ENCODE results near the gene MED25.

MED25 gene

GRCh38 chr19:49874503-49875157 lies 56.5 kb downstream of the MED25 start:
- Histone ChIP-seq H4K8ac (ENCODE audit: low read length) (no peak overlapping the region), H3K4me3 (ENCODE audit: insufficient read depth in 1 of 2, low read depth in 1 of 2, low read length in 2 of 2) (peak overlapping the region in 1 of 2 experiments; percentile 99)
- no peak for DNase-seq

GRCh38 chr19:49875177-49875576 lies 57.1 kb downstream of the MED25 start:
- Histone ChIP-seq H3K9me3 (ENCODE audit: control insufficient read depth, low read length) (no peaks in the 10 kb centered on the region), H2BK5ac (ENCODE audit: low read depth, low read length, poor library complexity, severe bottlenecking) (no peak overlapping the region), H3K23ac (ENCODE audit: low read length in 2 of 2) (no peak overlapping the region), H3K36me3 (ENCODE audit: control insufficient read depth in 1 of 2, insufficient read depth in 2 of 2, low read depth in 1 of 2, low read length in 2 of 2) (peaks cover 46 to 57% of the 10 kb centered on the region in 2 experiments), H3K14ac (ENCODE audit: low read length in 2 of 2) (no peak overlapping the region), H3K18ac (ENCODE audit: low read depth in 1 of 2, low read length in 2 of 2) (no peak overlapping the region), H2BK15ac (ENCODE audit: low read depth, poor library complexity, severe bottlenecking) (no peak overlapping the region), H3K27ac (ENCODE audit: low read length, poor library complexity, severe bottlenecking) (no peak overlapping the region), H3K4me3 (ENCODE audit: insufficient read depth in 1 of 2, low read depth in 1 of 2, low read length in 2 of 2) (peak overlapping the region; percentile 92 to 99), H3K4me2 (ENCODE audit: low read length, poor library complexity, severe bottlenecking) (peak overlapping the region; percentile 82), H4K8ac (ENCODE audit: low read length) (peak overlapping the region; percentile 96), H3K4ac (ENCODE audit: low read depth in 1 of 2, low read length in 2 of 2) (peak overlapping the region in 1 of 2 experiments; percentile 47), H2BK120ac (ENCODE audit: low read depth, low read length) (no peak overlapping the region), H4K91ac (ENCODE audit: low read length) (no peak overlapping the region), H3K79me1 (replicated peaks; ENCODE audit: low read length, poor library complexity, severe bottlenecking) (peaks cover 41% of the 10 kb centered on the region), H3K4me1 (ENCODE audit: control insufficient read depth, insufficient read depth, low read depth, low read length) (peaks cover 40% of the 10 kb centered on the region), H2AK5ac (ENCODE audit: low read length, severe bottlenecking) (peak overlapping the region; percentile 35), H2AFZ (ENCODE audit: low read depth, low read length) (no peak overlapping the region), H3K27me3 (ENCODE audit: control insufficient read depth in 1 of 2, insufficient read depth in 1 of 2, low read length in 2 of 2) (no peaks in the 10 kb centered on the region), H3K9ac (ENCODE audit: low read length) (peak overlapping the region; percentile 100), H2BK12ac (ENCODE audit: low read length in 2 of 2) (no peak overlapping the region)
- no peak for DNase-seq
- WGBS: 90% methylated on average over 4 of the region's 4 CpGs

More at GRCh38 chr19:49874503-49875157, 56.5 kb downstream of the MED25 start:
- Histone ChIP-seq H3K79me1 (replicated peaks; ENCODE audit: low read length, poor library complexity, severe bottlenecking) (peaks cover 39% of the 10 kb centered on the region), H3K4ac (ENCODE audit: low read depth in 1 of 2, low read length in 2 of 2) (no peak overlapping the region), H3K14ac (ENCODE audit: low read length in 2 of 2) (no peak overlapping the region), H2BK12ac (ENCODE audit: low read length in 2 of 2) (peak overlapping the region in 1 of 2 experiments; percentile 64), H4K91ac (ENCODE audit: low read length) (peak overlapping the region; percentile 34), H3K4me2 (ENCODE audit: low read length, poor library complexity, severe bottlenecking) (peak overlapping the region; percentile 82), H3K36me3 (ENCODE audit: control insufficient read depth in 1 of 2, insufficient read depth in 2 of 2, low read depth in 1 of 2, low read length in 2 of 2) (peaks cover 41 to 56% of the 10 kb centered on the region in 2 experiments), H2BK5ac (ENCODE audit: low read depth, low read length, poor library complexity, severe bottlenecking) (no peak overlapping the region), H3K23ac (ENCODE audit: low read length in 2 of 2) (no peak overlapping the region), H2AFZ (ENCODE audit: low read depth, low read length) (no peak overlapping the region), H3K18ac (ENCODE audit: low read depth in 1 of 2, low read length in 2 of 2) (no peak overlapping the region), H3K9ac (ENCODE audit: low read length) (peak overlapping the region; percentile 100), H3K27ac (ENCODE audit: low read length, poor library complexity, severe bottlenecking) (no peak overlapping the region), H3K27me3 (ENCODE audit: control insufficient read depth in 1 of 2, insufficient read depth in 1 of 2, low read length in 2 of 2) (no peaks in the 10 kb centered on the region), H3K9me3 (ENCODE audit: control insufficient read depth, low read length) (no peaks in the 10 kb centered on the region), H2AK5ac (ENCODE audit: low read length, severe bottlenecking) (peak overlapping the region; percentile 35), H3K4me1 (ENCODE audit: control insufficient read depth, insufficient read depth, low read depth, low read length) (peaks cover 43% of the 10 kb centered on the region), H2BK120ac (ENCODE audit: low read depth, low read length) (no peak overlapping the region), H2BK15ac (ENCODE audit: low read depth, poor library complexity, severe bottlenecking) (no peak overlapping the region)
- 97% methylated on average over 11 of the region's 11 CpGs for WGBS

GRCh38 chr19:49875857-49876421 lies 57.9 kb downstream of the MED25 start:
- Histone ChIP-seq H3K4ac (ENCODE audit: low read depth in 1 of 2, low read length in 2 of 2) (peak overlapping the region; percentile 100), H4K8ac (ENCODE audit: low read length) (peak overlapping the region; percentile 96), H3K9me3 (ENCODE audit: control insufficient read depth, low read length) (no peaks in the 10 kb centered on the region), H3K27ac (ENCODE audit: low read length, poor library complexity, severe bottlenecking) (peak overlapping the region; percentile 98), H2BK5ac (ENCODE audit: low read depth, low read length, poor library complexity, severe bottlenecking) (peak overlapping the region; percentile 98), H3K4me1 (ENCODE audit: control insufficient read depth, insufficient read depth, low read depth, low read length) (peaks cover 34% of the 10 kb centered on the region), H2BK15ac (ENCODE audit: low read depth, poor library complexity, severe bottlenecking) (peak overlapping the region; percentile 99), H3K27me3 (ENCODE audit: control insufficient read depth in 1 of 2, insufficient read depth in 1 of 2, low read length in 2 of 2) (no peaks in the 10 kb centered on the region), H3K36me3 (ENCODE audit: control insufficient read depth in 1 of 2, insufficient read depth in 2 of 2, low read depth in 1 of 2, low read length in 2 of 2) (peaks cover 47 to 59% of the 10 kb centered on the region in 2 experiments), H2AK5ac (ENCODE audit: low read length, severe bottlenecking) (peak overlapping the region; percentile 97), H3K14ac (ENCODE audit: low read length in 2 of 2) (peak overlapping the region in 1 of 2 experiments; percentile 98), H2BK12ac (ENCODE audit: low read length in 2 of 2) (peak overlapping the region; percentile 42 to 73), H3K4me3 (ENCODE audit: insufficient read depth in 1 of 2, low read depth in 1 of 2, low read length in 2 of 2) (peak overlapping the region; percentile 92 to 99), H3K79me1 (replicated peaks; ENCODE audit: low read length, poor library complexity, severe bottlenecking) (peaks cover 48% of the 10 kb centered on the region), H2AFZ (ENCODE audit: low read depth, low read length) (peak overlapping the region; percentile 75), H4K91ac (ENCODE audit: low read length) (peak overlapping the region; percentile 100), H2BK120ac (ENCODE audit: low read depth, low read length) (peak overlapping the region; percentile 93), H3K9ac (ENCODE audit: low read length) (peak overlapping the region; percentile 100), H3K18ac (ENCODE audit: low read depth in 1 of 2, low read length in 2 of 2) (peak overlapping the region; percentile 95 to 100), H3K23ac (ENCODE audit: low read length in 2 of 2) (peak overlapping the region in 1 of 2 experiments; percentile 95), H3K4me2 (ENCODE audit: low read length, poor library complexity, severe bottlenecking) (peak overlapping the region; percentile 82)
- WGBS: 1% methylated on average over 27 of the region's 28 CpGs
- DNase-seq: peak; percentile 73

GRCh38 chr19:49876422-49877019 lies 58.4 kb downstream of the MED25 start:
- peak overlapping the region; percentile 97 for H2AK5ac ChIP-seq (ENCODE audit: low read length, severe bottlenecking)
- H3K9ac ChIP-seq (ENCODE audit: low read length): peak overlapping the region; percentile 100
- H3K27ac ChIP-seq (ENCODE audit: low read length, poor library complexity, severe bottlenecking): peak overlapping the region; percentile 99
- peak overlapping the region; percentile 100 for H4K91ac ChIP-seq (ENCODE audit: low read length)
- H2AFZ ChIP-seq (ENCODE audit: low read depth, low read length): peak overlapping the region; percentile 75
- peak overlapping the region; percentile 98 to 100 for H3K18ac ChIP-seq (ENCODE audit: low read depth in 1 of 2, low read length in 2 of 2)
- peak; percentile 99 for DNase-seq
- H3K9me3 ChIP-seq (ENCODE audit: control insufficient read depth, low read length): no peaks in the 10 kb centered on the region
- peaks cover 48 to 59% of the 10 kb centered on the region in 2 experiments for H3K36me3 ChIP-seq (ENCODE audit: control insufficient read depth in 1 of 2, insufficient read depth in 2 of 2, low read depth in 1 of 2, low read length in 2 of 2)
- peak overlapping the region; percentile 99 for H2BK15ac ChIP-seq (ENCODE audit: low read depth, poor library complexity, severe bottlenecking)
- H3K27me3 ChIP-seq (ENCODE audit: control insufficient read depth in 1 of 2, insufficient read depth in 1 of 2, low read length in 2 of 2): no peaks in the 10 kb centered on the region
- peaks cover 47% of the 10 kb centered on the region for H3K79me1 ChIP-seq (replicated peaks; ENCODE audit: low read length, poor library complexity, severe bottlenecking)
- peak overlapping the region; percentile 42 to 73 for H2BK12ac ChIP-seq (ENCODE audit: low read length in 2 of 2)
- peak overlapping the region; percentile 82 for H3K4me2 ChIP-seq (ENCODE audit: low read length, poor library complexity, severe bottlenecking)
- peak overlapping the region; percentile 99 for H4K8ac ChIP-seq (ENCODE audit: low read length)
- peak overlapping the region in 1 of 2 experiments; percentile 95 for H3K23ac ChIP-seq (ENCODE audit: low read length in 2 of 2)
- H3K4me1 ChIP-seq (ENCODE audit: control insufficient read depth, insufficient read depth, low read depth, low read length): peaks cover 34% of the 10 kb centered on the region
- under 1% methylated on average over 46 of the region's 46 CpGs for WGBS
- peak overlapping the region; percentile 93 for H2BK120ac ChIP-seq (ENCODE audit: low read depth, low read length)
- peak overlapping the region in 1 of 2 experiments; percentile 98 for H3K14ac ChIP-seq (ENCODE audit: low read length in 2 of 2)
- H2BK5ac ChIP-seq (ENCODE audit: low read depth, low read length, poor library complexity, severe bottlenecking): peak overlapping the region; percentile 98
- H3K4ac ChIP-seq (ENCODE audit: low read depth in 1 of 2, low read length in 2 of 2): peak overlapping the region; percentile 100
- H3K4me3 ChIP-seq (ENCODE audit: insufficient read depth in 1 of 2, low read depth in 1 of 2, low read length in 2 of 2): peak overlapping the region; percentile 92 to 99
